Neutrophil (primary cell): ENCODE measurements around the gene SLITRK6.
"Not testable (repeated sequence)": the region's sequence is repeated elsewhere in the genome, so short reads cannot be mapped to it uniquely, and the experiment has no call there.

Experiments
- H3K27ac ChIP-seq: fragments of 200-600 bp; sonication (generic); 2 replicates; pipeline ENCODE4 v1.5.1; 2016; ENCODE audit warnings: mild to moderate bottlenecking, moderate library complexity
- H3K27me3 ChIP-seq: fragments of 200-600 bp; sonication (generic); 2 replicates; pipeline ENCODE4 v1.6.0; 2016; ENCODE audit warnings: mild to moderate bottlenecking
- H3K36me3 ChIP-seq: fragments of 200-600 bp; sonication (generic); 2 replicates; pipeline ENCODE4 v1.5.1; 2017
- H3K4me1 ChIP-seq, 2 experiments: fragments of 200-600 bp in 1 of 2; sonication (generic) in 1 of 2; 1 replicate in 1 of 2; 2 replicates in 1 of 2; pipeline versions ENCODE4 v1.5.1 to v1.6.1; 2013 to 2016; ENCODE audit warnings: low read depth in 1 of 2, low read length in 1 of 2, mild to moderate bottlenecking in 1 of 2, moderate library complexity in 1 of 2; ENCODE audit not compliant: control insufficient read depth in 1 of 2, insufficient read depth in 1 of 2
- H3K4me3 ChIP-seq, 2 experiments: fragments of 200-600 bp in 1 of 2; sonication (generic) in 1 of 2; 1 replicate in 1 of 2; 2 replicates in 1 of 2; pipeline ENCODE4 v1.5.1; 2013 to 2016; ENCODE audit warnings: low read depth in 1 of 2, low read length in 1 of 2, mild to moderate bottlenecking in 1 of 2, moderate library complexity in 1 of 2
- H3K9me3 ChIP-seq: fragments of 200-600 bp; sonication (generic); 2 replicates; pipeline ENCODE4 v1.5.1; 2016
- TF ChIP-seq, protein P1 (sequence below): fragments of 200-600 bp; sonication (generic); IDR thresholded peaks from 2 replicates; pipeline ENCODE4 v1.5.1; 2016; ENCODE audit warnings: antibody characterized with exemption

SLITRK6 gene

GRCh38 chr13:85768946-85769345 lies 30.3 kb downstream of the SLITRK6 start:
- no peaks in the 10 kb centered on the region for H3K9me3 ChIP-seq
- TF ChIP-seq, protein P1, sequence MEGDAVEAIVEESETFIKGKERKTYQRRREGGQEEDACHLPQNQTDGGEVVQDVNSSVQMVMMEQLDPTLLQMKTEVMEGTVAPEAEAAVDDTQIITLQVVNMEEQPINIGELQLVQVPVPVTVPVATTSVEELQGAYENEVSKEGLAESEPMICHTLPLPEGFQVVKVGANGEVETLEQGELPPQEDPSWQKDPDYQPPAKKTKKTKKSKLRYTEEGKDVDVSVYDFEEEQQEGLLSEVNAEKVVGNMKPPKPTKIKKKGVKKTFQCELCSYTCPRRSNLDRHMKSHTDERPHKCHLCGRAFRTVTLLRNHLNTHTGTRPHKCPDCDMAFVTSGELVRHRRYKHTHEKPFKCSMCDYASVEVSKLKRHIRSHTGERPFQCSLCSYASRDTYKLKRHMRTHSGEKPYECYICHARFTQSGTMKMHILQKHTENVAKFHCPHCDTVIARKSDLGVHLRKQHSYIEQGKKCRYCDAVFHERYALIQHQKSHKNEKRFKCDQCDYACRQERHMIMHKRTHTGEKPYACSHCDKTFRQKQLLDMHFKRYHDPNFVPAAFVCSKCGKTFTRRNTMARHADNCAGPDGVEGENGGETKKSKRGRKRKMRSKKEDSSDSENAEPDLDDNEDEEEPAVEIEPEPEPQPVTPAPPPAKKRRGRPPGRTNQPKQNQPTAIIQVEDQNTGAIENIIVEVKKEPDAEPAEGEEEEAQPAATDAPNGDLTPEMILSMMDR: no peak

DNA sequence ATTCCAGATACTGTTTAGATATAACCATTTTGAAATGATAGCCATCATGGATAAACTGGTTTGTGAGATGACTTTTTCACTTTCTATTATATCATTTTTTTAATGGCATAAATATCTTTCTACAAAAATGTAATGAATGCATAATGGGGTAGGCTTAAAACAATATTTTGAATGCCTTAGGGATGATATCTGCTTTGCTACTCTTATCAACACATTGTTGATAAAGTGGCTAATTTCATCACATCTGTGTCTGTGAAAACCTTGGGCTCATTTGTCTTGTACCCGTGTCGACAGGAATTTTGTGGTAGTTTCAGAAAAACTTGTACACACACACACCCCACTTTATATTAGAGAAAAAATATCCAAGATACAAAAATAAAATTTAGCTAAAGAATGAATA lies 44.1 kb downstream of the SLITRK6 start:
- H3K9me3 ChIP-seq: no peaks in the 10 kb centered on the region
- no peak overlapping the region for H3K27ac ChIP-seq
- TF ChIP-seq, protein P1: no peak
- H3K4me1 ChIP-seq: no peaks in the 10 kb centered on the region
- no peaks in the 10 kb centered on the region for H3K27me3 ChIP-seq
- H3K36me3 ChIP-seq: no peaks in the 10 kb centered on the region
- H3K4me3 ChIP-seq: no peak overlapping the region

More at GRCh38 chr13:85768946-85769345, 30.3 kb downstream of the SLITRK6 start:
- H3K4me3 ChIP-seq: no peak overlapping the region
- H3K27me3 ChIP-seq: no peaks in the 10 kb centered on the region
- no peaks in the 10 kb centered on the region for H3K36me3 ChIP-seq
- no peak overlapping the region for H3K27ac ChIP-seq
- H3K4me1 ChIP-seq: no peaks in the 10 kb centered on the region

GRCh38 chr13:85743201-85743770 lies 55.9 kb downstream of the SLITRK6 start:
- H3K27me3 ChIP-seq, H3K4me3 ChIP-seq, H3K4me1 ChIP-seq, H3K36me3 ChIP-seq, H3K9me3 ChIP-seq, H3K27ac ChIP-seq: not testable (repeated sequence)
